Esophagus muscularis mucosa (tissue), 4 donors: ENCODE results near the gene NRXN3.

Experiments
- CTCF ChIP-seq, 3 experiments: fragments of 200-600 bp in 2 of 3; fragments of 450-650 bp in 1 of 3; sonication (generic) in 2 of 3; IDR thresholded peaks; one replicate each; pipeline ENCODE4 v1.5.1; 2017 to 2019; ENCODE audit warnings: antibody characterized with exemption in 3 of 3, mild to moderate bottlenecking in 2 of 3, moderate library complexity in 1 of 3
- EP300 ChIP-seq: sonication (generic); formaldehyde crosslinking; IDR thresholded peaks from one replicate; pipeline ENCODE4 v1.6.1; 2017; ENCODE audit warnings: antibody characterized with exemption
- POLR2A ChIP-seq: fragments of 450-650 bp; IDR thresholded peaks from one replicate; pipeline ENCODE4 v1.6.1; 2017; ENCODE audit warnings: antibody characterized with exemption, moderate library complexity, mild to moderate bottlenecking, low read depth
- POLR2AphosphoS5 ChIP-seq, 2 donors: sonication (generic); formaldehyde crosslinking; IDR thresholded peaks; one replicate each; pipeline ENCODE4 v1.6.1; 2017; ENCODE audit warnings: antibody characterized with exemption in 2 of 2

GRCh38 chr14:78486081-78486480 lies 315.9 kb downstream of the NRXN3 start:
- TF ChIP-seq EP300 (no peak), CTCF (IDR thresholded peaks at IDR 0.05) (no peak), POLR2AphosphoS5 (IDR thresholded peaks at IDR 0.05) (no peak), POLR2A (no peak)
